Esophagus muscularis mucosa (tissue), 4 donors: ENCODE measurements around the gene TIMP2. TPM values are rescaled to one million over a fixed set of nuclear protein-coding genes. Genes with fewer than 3 reads are reported as not detected.

Experiments
- DNase-seq: peaks from one replicate; pipeline ENCODE4 v3.0.0-alpha.2; 2017; ENCODE audit errors: extremely low spot score
- H3K27ac ChIP-seq, 4 donors: fragments of 200-600 bp; sonication (generic); replicated peaks in 1 of 4; 1 replicate in 3 of 4; 2 replicates in 1 of 4; pipeline ENCODE4 v1.5.1; 2016 to 2019; ENCODE audit warnings: mild to moderate bottlenecking in 1 of 4
- H3K27me3 ChIP-seq, 4 donors: fragments of 200-600 bp; sonication (generic); one replicate each; pipeline versions ENCODE4 v1.5.1 to v1.6.0; 2016 to 2019
- H3K36me3 ChIP-seq, 4 donors: fragments of 200-600 bp; sonication (generic); one replicate each; pipeline ENCODE4 v1.5.1; 2016 to 2019
- H3K4me1 ChIP-seq, 4 donors: fragments of 200-600 bp; sonication (generic); one replicate each; pipeline ENCODE4 v1.5.1; 2016 to 2019
- H3K4me3 ChIP-seq, 4 donors: fragments of 200-600 bp; sonication (generic); 1 replicate in 2 of 4; 2 replicates in 2 of 4; pipeline ENCODE4 v1.5.1; 2016 to 2019; ENCODE audit warnings: mild to moderate bottlenecking in 4 of 4, moderate library complexity in 1 of 4
- H3K9me3 ChIP-seq, 4 donors: fragments of 200-600 bp; sonication (generic); 1 replicate in 3 of 4; 2 replicates in 1 of 4; pipeline ENCODE4 v1.5.1; 2016 to 2019
- CTCF ChIP-seq, 3 experiments: fragments of 200-600 bp in 2 of 3; fragments of 450-650 bp in 1 of 3; sonication (generic) in 2 of 3; IDR thresholded peaks; one replicate each; pipeline ENCODE4 v1.5.1; 2017 to 2019; ENCODE audit warnings: antibody characterized with exemption in 3 of 3, mild to moderate bottlenecking in 2 of 3, moderate library complexity in 1 of 3
- EP300 ChIP-seq: sonication (generic); formaldehyde crosslinking; IDR thresholded peaks from one replicate; pipeline ENCODE4 v1.6.1; 2017; ENCODE audit warnings: antibody characterized with exemption
- POLR2A ChIP-seq: fragments of 450-650 bp; IDR thresholded peaks from one replicate; pipeline ENCODE4 v1.6.1; 2017; ENCODE audit warnings: antibody characterized with exemption, moderate library complexity, mild to moderate bottlenecking, low read depth
- POLR2AphosphoS5 ChIP-seq, 2 donors: sonication (generic); formaldehyde crosslinking; IDR thresholded peaks; one replicate each; pipeline ENCODE4 v1.6.1; 2017; ENCODE audit warnings: antibody characterized with exemption in 2 of 2
- WGBS: methylation state at CpG from one replicate; pipeline ENCODE4 v1.1.5; 2018; 5-methylcytosine and 5-hydroxymethylcytosine counted together
- intact Hi-C: fragments of 100-400 bp; cut with DNase I; formaldehyde crosslinking; loops from one replicate; pipeline ENCODE4 v1.15.1; 2023
- total RNA-seq, 4 donors: library from RNA; depleted of rRNA; stranded (reverse); fragments of >200 nt; gene quantifications; one replicate each; pipeline versions ENCODE4 v1.1.0 to v1.2.1, GENCODE V29; 2016

Gene TIMP2
- total RNA-seq, 4 donors from 2014 or later = 177 to 315 (median 229) TPM

- peak overlapping the region; percentile 89 to 95 (median 91) for H3K27ac ChIP-seq
- DNase-seq = peak; percentile 96
- TF ChIP-seq POLR2A = no peak
- peak in 2 of 3 experiments; percentile 3 to 6 for TF ChIP-seq CTCF (IDR thresholded peaks at IDR 0.05)
- TF ChIP-seq EP300 = no peak
- TF ChIP-seq POLR2AphosphoS5 (IDR thresholded peaks at IDR 0.05) = peak; percentile 91 to 95
- intact Hi-C loops = loop anchor here (5.0 kb wide), 1 partner anchor 39 kb away; no protein-coding TSS in a partner anchor
- peak overlapping the region; percentile 39 to 54 (median 42) for H3K4me3 ChIP-seq
- peaks cover 77 to 100% (median 93%) of the 10 kb centered on the region in 4 donors for H3K4me1 ChIP-seq
- no peaks in the 10 kb centered on the region for H3K36me3 ChIP-seq
- H3K27me3 ChIP-seq = no peaks in the 10 kb centered on the region
- under 1% methylated on average over 20 of the region's 24 CpGs for WGBS
- H3K9me3 ChIP-seq = no peaks in the 10 kb centered on the region
These were observed 41.6 kb downstream of the TIMP2 start for GRCh38 chr17:78883533-78884131.

- DNase-seq = peak; percentile 95
- Histone ChIP-seq H3K36me3 (no peaks in the 10 kb centered on the region), H3K9me3 (no peaks in the 10 kb centered on the region), H3K4me3 (peak overlapping the region; percentile 39 to 54 (median 42)), H3K4me1 (peaks cover 81 to 100% (median 95%) of the 10 kb centered on the region in 4 donors), H3K27ac (peak overlapping the region; percentile 89 to 95 (median 91)), H3K27me3 (no peaks in the 10 kb centered on the region)
- intact Hi-C loops = loop anchor here (5.0 kb wide), 1 partner anchor 39 kb away; no protein-coding TSS in a partner anchor
- TF ChIP-seq CTCF (IDR thresholded peaks at IDR 0.05) (no peak), POLR2AphosphoS5 (IDR thresholded peaks at IDR 0.05) (peak; percentile 10 to 12)
- WGBS = 6% methylated on average over 5 of the region's 10 CpGs
These were observed 42.1 kb downstream of the TIMP2 start for GRCh38 chr17:78883089-78883532.

- Histone ChIP-seq H3K4me3 (peak overlapping the region; percentile 39 to 54 (median 42)), H3K27ac (peak overlapping the region; percentile 89 to 95 (median 91)), H3K9me3 (no peaks in the 10 kb centered on the region), H3K27me3 (no peaks in the 10 kb centered on the region), H3K4me1 (peaks cover 81 to 100% (median 98%) of the 10 kb centered on the region in 4 donors), H3K36me3 (no peaks in the 10 kb centered on the region)
- no peak for DNase-seq
- TF ChIP-seq CTCF (IDR thresholded peaks at IDR 0.05) (no peak), POLR2AphosphoS5 (IDR thresholded peaks at IDR 0.05) (no peak), EP300 (no peak), POLR2A (no peak)
- intact Hi-C loops = loop anchor here (5.0 kb wide), 1 partner anchor 40 kb away; no protein-coding TSS in a partner anchor
- WGBS = 23% methylated on average over 13 of the region's 14 CpGs
These were observed 42.6 kb downstream of the TIMP2 start for GRCh38 chr17:78882540-78883088.

GRCh38 chr17:78879635-78880186, 45.5 kb downstream of the TIMP2 start:
- no peaks in the 10 kb centered on the region for H3K9me3 ChIP-seq
- peak overlapping the region; percentile 31 to 44 (median 36) for H3K4me3 ChIP-seq
- H3K27me3 ChIP-seq = no peaks in the 10 kb centered on the region
- peaks cover 90 to 100% (median 100%) of the 10 kb centered on the region in 4 donors for H3K4me1 ChIP-seq
- TF ChIP-seq POLR2A = no peak
- TF ChIP-seq POLR2AphosphoS5 (IDR thresholded peaks at IDR 0.05) = peak; percentile 67 to 69
- TF ChIP-seq EP300 = no peak
- TF ChIP-seq CTCF (IDR thresholded peaks at IDR 0.05) = no peak
- DNase-seq = peak; percentile 95
- H3K36me3 ChIP-seq = no peaks in the 10 kb centered on the region
- WGBS = 9% methylated on average over 13 of the region's 28 CpGs
- intact Hi-C loops = loop anchor here (5.0 kb wide), 1 partner anchor 43 kb away; no protein-coding TSS in a partner anchor
- H3K27ac ChIP-seq = peak overlapping the region; percentile 89 to 95 (median 91)
